GM18505 (cell line): Measurements from ENCODE around the gene VWC2L.

Experiments used
- ATAC-seq: cut with Tn5 transposase; IDR thresholded peaks from one replicate; pipeline ENCODE4 v1.9.1; 2021; ENCODE audit not compliant: unreplicated experiment
- POLR2A ChIP-seq: IDR thresholded peaks from 4 replicates; pipeline ENCODE4 v1.6.1; 2011; ENCODE audit warnings: borderline replicate concordance; ENCODE audit not compliant: insufficient read depth, insufficient read length; ENCODE audit errors: extremely low read depth

The VWC2L gene

GRCh38 chr2:214484239-214484638, 73.4 kb downstream of the VWC2L start:
- ATAC-seq = no peak
- no peak for TF ChIP-seq POLR2A

- ATAC-seq = no peak
Observed at GRCh38 chr2:214484701-214485100, 73.8 kb downstream of the VWC2L start.

GRCh38 chr2:214489181-214489580, 78.3 kb downstream of the VWC2L start:
- TF ChIP-seq POLR2A = no peak
- no peak for ATAC-seq

More at GRCh38 chr2:214484701-214485100, 73.8 kb downstream of the VWC2L start:
- no peak for TF ChIP-seq POLR2A

GRCh38 chr2:214489702-214490101, 78.8 kb downstream of the VWC2L start:
- TF ChIP-seq POLR2A = no peak
- no peak for ATAC-seq

- TF ChIP-seq POLR2A = no peak
- no peak for ATAC-seq
Observed at GRCh38 chr2:214492152-214492551, 81.3 kb downstream of the VWC2L start.

GRCh38 chr2:214492608-214493007, 81.8 kb downstream of the VWC2L start:
- TF ChIP-seq POLR2A = no peak
- no peak for ATAC-seq

- TF ChIP-seq POLR2A = no peak
- ATAC-seq = no peak
Observed at GRCh38 chr2:214497489-214497888, 86.6 kb downstream of the VWC2L start.

- ATAC-seq = no peak
- no peak for TF ChIP-seq POLR2A
Observed at GRCh38 chr2:214503568-214503967, 92.7 kb downstream of the VWC2L start.

GRCh38 chr2:214504599-214505376, 93.9 kb downstream of the VWC2L start:
- ATAC-seq = no peak
- TF ChIP-seq POLR2A = no peak

GRCh38 chr2:214507032-214507431, 96.2 kb downstream of the VWC2L start:
- no peak for ATAC-seq
- no peak for TF ChIP-seq POLR2A

- ATAC-seq = no peak
Observed at GRCh38 chr2:214514704-214515103, 103.8 kb downstream of the VWC2L start.

GRCh38 chr2:214515111-214515510, 104.3 kb downstream of the VWC2L start:
- no peak for TF ChIP-seq POLR2A
- ATAC-seq = no peak

More at GRCh38 chr2:214514704-214515103, 103.8 kb downstream of the VWC2L start:
- no peak for TF ChIP-seq POLR2A

GRCh38 chr2:214519258-214519818, 108.5 kb downstream of the VWC2L start:
- no peak for TF ChIP-seq POLR2A
- ATAC-seq = no peak

- ATAC-seq = no peak
- no peak for TF ChIP-seq POLR2A
Observed at GRCh38 chr2:214529021-214529420, 118.2 kb downstream of the VWC2L start.
